Hepatic stellate cell (primary cell): ENCODE measurements around the gene IGF2BP2.
A peak's percentile ranks its signal among the peaks of the same experiment; 100 is the strongest.

ENCODE experiments used
- DNase-seq: peaks from one replicate; pipeline ENCODE4 v3.0.0; 2011; ENCODE audit warnings: low spot score

Gene IGF2BP2

GRCh38 chr3:185764163-185764979, 60.5 kb downstream of the IGF2BP2 start:
- DNase-seq = peak; percentile 36

- DNase-seq = no peak
Observed at GRCh38 chr3:185763347-185764005, 61.4 kb downstream of the IGF2BP2 start.

- DNase-seq = no peak
Observed at GRCh38 chr3:185760550-185760949, 64.3 kb downstream of the IGF2BP2 start.

- no peak for DNase-seq
Observed at GRCh38 chr3:185760088-185760487, 64.8 kb downstream of the IGF2BP2 start.

- no peak for DNase-seq
Observed at GRCh38 chr3:185759512-185759911, 65.3 kb downstream of the IGF2BP2 start.

- no peak for DNase-seq
Observed at GRCh38 chr3:185758912-185759311, 65.9 kb downstream of the IGF2BP2 start.

GRCh38 chr3:185757176-185757575, 67.7 kb downstream of the IGF2BP2 start:
- no peak for DNase-seq

GRCh38 chr3:185756477-185756876, 68.4 kb downstream of the IGF2BP2 start:
- no peak for DNase-seq

GRCh38 chr3:185754920-185755319, 69.9 kb downstream of the IGF2BP2 start:
- no peak for DNase-seq

- no peak for DNase-seq
Observed at GRCh38 chr3:185753354-185753753, 71.5 kb downstream of the IGF2BP2 start.

GRCh38 chr3:185750702-185751101, 74.1 kb downstream of the IGF2BP2 start:
- DNase-seq = no peak

- no peak for DNase-seq
Observed at GRCh38 chr3:185750015-185750414, 74.8 kb downstream of the IGF2BP2 start.

- DNase-seq = no peak
Observed at GRCh38 chr3:185746470-185746869, 78.4 kb downstream of the IGF2BP2 start.

GRCh38 chr3:185744997-185745843, 79.6 kb downstream of the IGF2BP2 start:
- DNase-seq = peak; percentile 63

- DNase-seq = no peak
Observed at GRCh38 chr3:185741586-185741985, 83.3 kb downstream of the IGF2BP2 start.

- DNase-seq = no peak
Observed at GRCh38 chr3:185740133-185740532, 84.7 kb downstream of the IGF2BP2 start.

GRCh38 chr3:185739264-185739701, 85.6 kb downstream of the IGF2BP2 start:
- DNase-seq = no peak

- no peak for DNase-seq
Observed at GRCh38 chr3:185737740-185738680, 86.8 kb downstream of the IGF2BP2 start.

GRCh38 chr3:185737020-185737419, 87.8 kb downstream of the IGF2BP2 start:
- no peak for DNase-seq

GRCh38 chr3:185734725-185735096, 90.1 kb downstream of the IGF2BP2 start:
- DNase-seq = no peak

GRCh38 chr3:185733980-185734724, 90.7 kb downstream of the IGF2BP2 start:
- peak; percentile 71 for DNase-seq
